A549 (cell line): ENCODE results near the gene DNAJC5G.

ENCODE experiments used
- CBX8 ChIP-seq: fragments of 200-600 bp; sonication (generic); IDR thresholded peaks from 2 replicates; pipeline ENCODE4 v1.6.1; 2016
- CEBPB ChIP-seq, 2 experiments: fragments of >200 bp in 1 of 2; sonication (Bioruptor Twin) in 1 of 2; formaldehyde crosslinking in 1 of 2; IDR thresholded peaks; 2 replicates each; pipeline ENCODE4 v1.6.1; 2012 to 2016
- CHD2 ChIP-seq: fragments of 150-350 bp; IDR thresholded peaks from 2 replicates; pipeline ENCODE4 v1.6.1; 2014; ENCODE audit warnings: low read length; ENCODE audit not compliant: partially characterized antibody
- CTCF ChIP-seq: fragments of >200 bp; sonication (Bioruptor Twin); formaldehyde crosslinking; IDR thresholded peaks from 3 replicates; pipeline ENCODE4 v1.5.1; 2016
- EHMT2 ChIP-seq: fragments of 200-600 bp; sonication (generic); IDR thresholded peaks from 2 replicates; pipeline ENCODE4 v1.6.1; 2016; ENCODE audit warnings: antibody characterized with exemption, low read depth, mild to moderate bottlenecking, moderate library complexity
- EP300 ChIP-seq, 2 experiments: fragments of >200 bp; sonication (Bioruptor Twin); formaldehyde crosslinking; IDR thresholded peaks; 2 replicates in 1 of 2; 3 replicates in 1 of 2; pipeline ENCODE4 v1.6.1; 2016 to 2017
- MYC ChIP-seq: IDR thresholded peaks from 2 replicates; pipeline ENCODE4 v1.6.1; 2012; ENCODE audit warnings: mild to moderate bottlenecking, inconsistent platforms, low read length, improper control_type of control experiment, borderline replicate concordance
- NR3C1 ChIP-seq: fragments of >200 bp; sonication (Bioruptor Twin); formaldehyde crosslinking; IDR thresholded peaks from 3 replicates; pipeline ENCODE4 v1.6.1; 2017
- PHF8 ChIP-seq: fragments of 200-600 bp; sonication (generic); IDR thresholded peaks from 2 replicates; pipeline ENCODE4 v1.6.1; 2016; ENCODE audit warnings: low read depth, mild to moderate bottlenecking, antibody characterized with exemption, moderate library complexity, borderline replicate concordance
- POLR2AphosphoS2 ChIP-seq: conservative IDR thresholded peaks from 2 replicates; pipeline ENCODE4 v1.6.1; 2012; ENCODE audit warnings: low read length, improper control_type of control experiment, inconsistent platforms
- RAD21 ChIP-seq, 2 experiments: fragments of >200 bp in 1 of 2; sonication (Bioruptor Twin) in 1 of 2; formaldehyde crosslinking in 1 of 2; IDR thresholded peaks in 1 of 2; conservative IDR thresholded peaks in 1 of 2; 2 replicates in 1 of 2; 3 replicates in 1 of 2; pipeline ENCODE4 v1.6.1; 2012 to 2018; ENCODE audit warnings: inconsistent platforms in 1 of 2
- USF2 ChIP-seq: fragments of 450-650 bp; IDR thresholded peaks from 2 replicates; pipeline ENCODE4 v1.6.1; 2014; ENCODE audit warnings: antibody characterized with exemption
- ZC3H11A ChIP-seq: fragments of 450-650 bp; IDR thresholded peaks from 2 replicates; pipeline ENCODE4 v1.6.1; 2014; ENCODE audit warnings: antibody characterized with exemption, mild to moderate bottlenecking

DNA sequence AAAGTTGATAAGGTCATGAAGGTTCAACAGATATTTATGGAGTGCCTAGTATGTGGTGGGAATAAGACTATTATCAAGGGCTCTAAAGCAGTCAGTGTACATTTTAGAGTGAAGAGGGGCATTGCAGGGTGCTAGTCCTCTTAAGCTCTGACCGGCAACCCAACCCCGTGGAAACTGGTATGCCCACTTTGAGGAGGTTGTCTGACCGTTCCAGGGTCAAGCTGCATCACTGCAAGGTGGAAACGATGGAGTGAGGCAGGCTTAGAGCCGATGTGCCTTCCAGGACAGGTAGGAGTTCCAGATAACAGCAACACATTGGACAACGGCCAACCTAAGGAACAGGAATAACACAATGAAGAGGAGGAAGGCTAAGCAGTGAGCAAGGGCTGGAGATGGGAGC is 34.4 kb downstream of the DNAJC5G start:
- TF ChIP-seq MYC (no peak), RAD21 (conservative IDR thresholded peaks at IDR 0.05 in 1 of 2, IDR thresholded peaks at IDR 0.05 in 1 of 2) (no peak), EP300 (IDR thresholded peaks at IDR 0.05) (no peak), CTCF (no peak), POLR2AphosphoS2 (no peak), CEBPB (IDR thresholded peaks at IDR 0.05) (no peak), CBX8 (no peak), NR3C1 (no peak), CHD2 (no peak), PHF8 (no peak), ZC3H11A (no peak), EHMT2 (no peak), USF2 (no peak)
